SK-N-SH (cell line): ENCODE data around the gene SSTR5.

Source experiments
- CTCF ChIP-seq: fragments of 200-600 bp; sonication (generic); IDR thresholded peaks from 2 replicates; pipeline ENCODE4 v1.6.1; 2017; ENCODE audit warnings: antibody characterized with exemption, mild to moderate bottlenecking, moderate library complexity
- EP300 ChIP-seq, 2 experiments: IDR thresholded peaks; 2 replicates each; pipeline versions ENCODE4 v1.4.0 to v1.6.1; 2012; ENCODE audit warnings: borderline replicate concordance in 1 of 2, low read depth in 1 of 2, low read length in 1 of 2
- EZH2phosphoT487 ChIP-seq: fragments of 200-600 bp; sonication (generic); IDR thresholded peaks from 2 replicates; pipeline ENCODE4 v1.6.1; 2017; ENCODE audit warnings: low read depth, mixed run types, mild to moderate bottlenecking, antibody characterized with exemption, moderate library complexity, borderline replicate concordance
- JUND ChIP-seq: IDR thresholded peaks from 2 replicates; pipeline ENCODE4 v1.4.0; 2012
- MXI1 ChIP-seq: IDR thresholded peaks from 2 replicates; pipeline ENCODE4 v1.6.1; 2012; ENCODE audit warnings: mild to moderate bottlenecking, low read depth, low read length, improper control_type of control experiment
- POLR2AphosphoS5 ChIP-seq: IDR thresholded peaks from 2 replicates; pipeline ENCODE4 v1.6.1; 2012; ENCODE audit warnings: low read depth, low read length
- RCOR1 ChIP-seq: fragments of 150-350 bp; IDR thresholded peaks from 2 replicates; pipeline ENCODE4 v1.6.1; 2017; ENCODE audit warnings: antibody characterized with exemption, low read length
- RFX5 ChIP-seq: IDR thresholded peaks from 2 replicates; pipeline ENCODE4 v1.6.1; 2012; ENCODE audit warnings: mild to moderate bottlenecking, improper control_type of control experiment, low read length
- RXRA ChIP-seq: IDR thresholded peaks from 2 replicates; pipeline ENCODE4 v1.4.0; 2012; ENCODE audit warnings: low read depth, mild to moderate bottlenecking, borderline replicate concordance
- SIN3A ChIP-seq: IDR thresholded peaks from 2 replicates; pipeline ENCODE4 v1.6.1; 2012; ENCODE audit warnings: low read depth, mild to moderate bottlenecking, low read length, moderate library complexity, borderline replicate concordance
- YY1 ChIP-seq: IDR thresholded peaks from 2 replicates; pipeline ENCODE4 v1.4.0; 2012; ENCODE audit warnings: low read depth, mild to moderate bottlenecking

- TF ChIP-seq JUND = no peak
- TF ChIP-seq YY1 = no peak
- no peak for TF ChIP-seq RCOR1
- TF ChIP-seq RFX5 = no peak
- TF ChIP-seq CTCF = no peak
- no peak for TF ChIP-seq EP300 (IDR thresholded peaks at IDR 0.05; ENCODE audit: borderline replicate concordance in 1 of 2, low read depth in 1 of 2, low read length in 1 of 2)
- TF ChIP-seq RXRA = no peak
- TF ChIP-seq MXI1 = no peak
- TF ChIP-seq EZH2phosphoT487 = no peak
- TF ChIP-seq POLR2AphosphoS5 = no peak
- TF ChIP-seq SIN3A = no peak
Measured at GRCh38 chr16:1075546-1075945, 3.0 kb downstream of the SSTR5 start.
